Keratinocyte (primary cell): ENCODE data around the gene INO80E. TPM values are rescaled to one million over a fixed set of nuclear protein-coding genes. Genes with fewer than 3 reads are reported as not detected.

ENCODE experiments used
- DNase-seq: peaks from one replicate; pipeline ENCODE4 v3.0.0-alpha.2; 2011; ENCODE audit warnings: low read depth, missing footprints, low spot score
- FAIRE-seq: peaks from 2 replicates; lab custom pipeline; 2011; peaks lifted over from hg19 to GRCh38; lab: Jason Lieb, UNC
- H2AFZ ChIP-seq: 2 replicates; pipeline ENCODE4 v1.6.0; 2012; ENCODE audit warnings: low read length, control low read depth, inconsistent platforms; ENCODE audit not compliant: control insufficient read depth
- H3K27ac ChIP-seq: 2 replicates; pipeline ENCODE4 v1.5.1; 2011; ENCODE audit warnings: low read length; ENCODE audit not compliant: control insufficient read depth, insufficient read depth
- H3K27me3 ChIP-seq: 3 replicates; pipeline ENCODE4 v1.6.0; 2011; ENCODE audit warnings: low read length; ENCODE audit not compliant: control insufficient read depth, insufficient read depth; ENCODE audit errors: extremely low read depth
- H3K36me3 ChIP-seq, 2 experiments: 2 replicates in 1 of 2; 3 replicates in 1 of 2; pipeline ENCODE4 v1.5.1; 2011; ENCODE audit warnings: low read length in 2 of 2, mild to moderate bottlenecking in 1 of 2; ENCODE audit not compliant: control insufficient read depth in 2 of 2, insufficient read depth in 2 of 2; ENCODE audit errors: extremely low read depth in 1 of 2
- H3K4me1 ChIP-seq: 3 replicates; pipeline ENCODE4 v1.5.1; 2011; ENCODE audit warnings: low read length; ENCODE audit not compliant: control insufficient read depth, insufficient read depth; ENCODE audit errors: extremely low read depth
- H3K4me2 ChIP-seq: 3 replicates; pipeline ENCODE4 v1.6.0; 2011; ENCODE audit warnings: low read depth, low read length; ENCODE audit not compliant: control insufficient read depth, insufficient read depth; ENCODE audit errors: extremely low read depth
- H3K4me3 ChIP-seq, 3 experiments: fragments of 200-600 bp in 1 of 3; sonication (generic) in 1 of 3; 2 replicates in 2 of 3; 3 replicates in 1 of 3; pipeline ENCODE4 v1.5.1; 2011 to 2016; ENCODE audit warnings: low read length in 3 of 3, mild to moderate bottlenecking in 3 of 3, control low read depth in 2 of 3, inconsistent platforms in 1 of 3, low read depth in 1 of 3, mixed read lengths in 1 of 3, mixed run types in 1 of 3, moderate library complexity in 1 of 3; ENCODE audit not compliant: control insufficient read depth in 2 of 3, insufficient read depth in 2 of 3; ENCODE audit errors: extremely low read depth in 1 of 3
- H3K79me2 ChIP-seq: 2 replicates; pipeline ENCODE4 v1.6.0; 2012; ENCODE audit warnings: low read length; ENCODE audit not compliant: control insufficient read depth, insufficient read depth
- H3K9ac ChIP-seq: 3 replicates; pipeline ENCODE4 v1.6.0; 2011; ENCODE audit warnings: low read length; ENCODE audit not compliant: control insufficient read depth, insufficient read depth; ENCODE audit errors: extremely low read depth
- H3K9me1 ChIP-seq: 3 replicates; pipeline ENCODE4 v1.6.0; 2011; ENCODE audit warnings: low read length; ENCODE audit not compliant: control insufficient read depth, insufficient read depth; ENCODE audit errors: extremely low read depth
- H3K9me3 ChIP-seq: 2 replicates; pipeline ENCODE4 v1.5.1; 2012; ENCODE audit warnings: low read depth, low read length; ENCODE audit not compliant: control insufficient read depth
- H4K20me1 ChIP-seq: 3 replicates; pipeline ENCODE4 v1.6.0; 2011; ENCODE audit warnings: low read length; ENCODE audit not compliant: control insufficient read depth, insufficient read depth; ENCODE audit errors: extremely low read depth
- EZH2 ChIP-seq: IDR thresholded peaks from one replicate; pipeline ENCODE4 v1.6.1; 2012; ENCODE audit warnings: inconsistent platforms, mild to moderate bottlenecking, low read length, moderate library complexity
- dilution Hi-C: fragments of 300-500 bp; cut with MboI; formaldehyde crosslinking; loops from one replicate; pipeline ENCODE4 v1.7.0; 2020; ENCODE audit warnings: low sequenced_read_pairs; ENCODE audit not compliant: extremely low pct_ligation_motif_present
- polyA plus RNA-seq, 5 experiments: library from polyadenylated mRNA; depleted of rRNA in 3 of 5; stranded (reverse) in 3 of 5; stranded (forward) in 1 of 5; unstranded in 1 of 5; fragments of >200 nt; gene quantifications; 1 replicate in 1 of 5; 2 replicates in 3 of 5; 3 replicates in 1 of 5; pipeline versions ENCODE4 v1.2.1 to v1.2.3, GENCODE V29; 2011 to 2012; ENCODE audit warnings: missing spikeins in 2 of 5, low read depth in 1 of 5, low replicate concordance in 1 of 5
- TF ChIP-seq, protein P1 (sequence below), 3 experiments: IDR thresholded peaks in 1 of 3; conservative IDR thresholded peaks in 1 of 3; optimal IDR thresholded peaks in 1 of 3; 2 replicates in 2 of 3; 3 replicates in 1 of 3; pipeline versions ENCODE3 to v1.5.1; 2011; ENCODE audit warnings: low read length in 3 of 3, mild to moderate bottlenecking in 3 of 3, moderate library complexity in 2 of 3, control low read depth in 1 of 3, inconsistent platforms in 1 of 3; ENCODE audit not compliant: insufficient read depth in 2 of 3; ENCODE audit errors: extremely low read depth in 1 of 3

INO80E gene
- polyA plus RNA-seq, 1 donor (not counting 4 experiments of a cell fraction or from before 2014, with no cell fraction given) = 26.7 TPM

DNA sequence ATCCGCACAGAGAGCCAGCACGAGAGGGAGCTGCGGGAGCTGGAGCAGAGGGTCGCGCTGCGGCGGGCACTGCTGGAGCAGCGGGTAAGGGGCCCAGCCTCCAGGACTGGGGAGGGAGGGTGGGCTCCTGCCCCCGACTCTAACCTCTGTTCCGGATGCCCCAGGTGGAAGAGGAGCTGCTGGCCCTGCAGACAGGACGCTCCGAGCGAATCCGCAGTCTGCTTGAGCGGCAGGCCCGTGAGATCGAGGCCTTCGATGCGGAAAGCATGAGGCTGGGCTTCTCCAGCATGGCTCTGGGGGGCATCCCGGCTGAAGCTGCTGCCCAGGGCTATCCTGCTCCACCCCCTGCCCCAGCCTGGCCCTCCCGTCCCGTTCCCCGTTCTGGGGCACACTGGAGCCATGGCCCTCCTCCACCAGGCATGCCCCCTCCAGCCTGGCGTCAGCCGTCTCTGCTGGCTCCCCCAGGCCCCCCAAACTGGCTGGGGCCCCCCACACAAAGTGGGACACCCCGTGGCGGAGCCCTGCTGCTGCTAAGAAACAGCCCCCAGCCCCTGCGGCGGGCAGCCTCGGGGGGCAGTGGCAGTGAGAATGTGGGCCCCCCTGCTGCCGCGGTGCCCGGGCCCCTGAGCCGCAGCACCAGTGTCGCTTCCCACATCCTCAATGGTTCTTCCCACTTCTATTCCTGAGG, 5.0 kb upstream of the INO80E start:
- Histone ChIP-seq H3K4me1 (peaks cover 18% of the 10 kb centered on the region), H3K27me3 (no peaks in the 10 kb centered on the region), H3K4me2 (no peak overlapping the region), H3K27ac (no peak overlapping the region), H3K36me3 (peaks cover 35 to 55% of the 10 kb centered on the region in 2 experiments), H2AFZ (no peak overlapping the region), H3K4me3 (no peak overlapping the region), H4K20me1 (no peaks in the 10 kb centered on the region), H3K9me3 (no peaks in the 10 kb centered on the region), H3K9ac (no peak overlapping the region), H3K9me1 (no peaks in the 10 kb centered on the region), H3K79me2 (no peaks in the 10 kb centered on the region)
- DNase-seq = no peak
- TF ChIP-seq EZH2 = no peak
- TF ChIP-seq, protein P1, sequence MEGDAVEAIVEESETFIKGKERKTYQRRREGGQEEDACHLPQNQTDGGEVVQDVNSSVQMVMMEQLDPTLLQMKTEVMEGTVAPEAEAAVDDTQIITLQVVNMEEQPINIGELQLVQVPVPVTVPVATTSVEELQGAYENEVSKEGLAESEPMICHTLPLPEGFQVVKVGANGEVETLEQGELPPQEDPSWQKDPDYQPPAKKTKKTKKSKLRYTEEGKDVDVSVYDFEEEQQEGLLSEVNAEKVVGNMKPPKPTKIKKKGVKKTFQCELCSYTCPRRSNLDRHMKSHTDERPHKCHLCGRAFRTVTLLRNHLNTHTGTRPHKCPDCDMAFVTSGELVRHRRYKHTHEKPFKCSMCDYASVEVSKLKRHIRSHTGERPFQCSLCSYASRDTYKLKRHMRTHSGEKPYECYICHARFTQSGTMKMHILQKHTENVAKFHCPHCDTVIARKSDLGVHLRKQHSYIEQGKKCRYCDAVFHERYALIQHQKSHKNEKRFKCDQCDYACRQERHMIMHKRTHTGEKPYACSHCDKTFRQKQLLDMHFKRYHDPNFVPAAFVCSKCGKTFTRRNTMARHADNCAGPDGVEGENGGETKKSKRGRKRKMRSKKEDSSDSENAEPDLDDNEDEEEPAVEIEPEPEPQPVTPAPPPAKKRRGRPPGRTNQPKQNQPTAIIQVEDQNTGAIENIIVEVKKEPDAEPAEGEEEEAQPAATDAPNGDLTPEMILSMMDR (optimal IDR thresholded peaks at IDR 0.05 in 1 of 3, IDR thresholded peaks at IDR 0.05 in 1 of 3, conservative IDR thresholded peaks at IDR 0.05 in 1 of 3; ENCODE audit: extremely low read depth in 1 of 3, insufficient read depth in 2 of 3, low read length in 3 of 3) = no peak
- dilution Hi-C loops = no loop called here
- FAIRE-seq = no peak

DNA sequence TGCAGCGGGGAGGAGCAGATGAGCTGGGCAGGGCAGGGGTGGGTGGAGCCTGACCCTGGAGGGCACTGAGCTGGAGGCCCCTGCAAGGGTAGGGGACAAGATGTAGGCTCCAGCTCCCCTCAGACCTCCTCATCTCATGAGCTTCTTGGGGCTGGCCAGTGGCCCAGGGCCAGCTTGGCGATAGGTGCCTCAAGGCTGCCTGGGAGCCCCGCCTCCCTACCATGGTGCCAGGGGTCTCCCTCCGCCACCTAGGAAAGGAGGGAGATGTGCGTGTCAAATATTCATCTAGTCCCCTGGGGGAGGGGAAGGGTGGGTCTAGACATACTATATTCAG, 4.5 kb upstream of the INO80E start:
- TF ChIP-seq, protein P1 (optimal IDR thresholded peaks at IDR 0.05 in 1 of 3, IDR thresholded peaks at IDR 0.05 in 1 of 3, conservative IDR thresholded peaks at IDR 0.05 in 1 of 3; ENCODE audit: extremely low read depth in 1 of 3, insufficient read depth in 2 of 3, low read length in 3 of 3) = no peak
- no peak for TF ChIP-seq EZH2
- H3K4me3 ChIP-seq = no peak overlapping the region
- no peaks in the 10 kb centered on the region for H3K9me3 ChIP-seq
- no peak overlapping the region for H3K27ac ChIP-seq
- H3K9me1 ChIP-seq = no peaks in the 10 kb centered on the region
- FAIRE-seq = no peak
- no peaks in the 10 kb centered on the region for H4K20me1 ChIP-seq
- no peak for DNase-seq
- H3K79me2 ChIP-seq = peaks cover 4% of the 10 kb centered on the region
- peaks cover 18% of the 10 kb centered on the region for H3K4me1 ChIP-seq
- no peak overlapping the region for H2AFZ ChIP-seq
- peaks cover 32 to 50% of the 10 kb centered on the region in 2 experiments for H3K36me3 ChIP-seq
- no peaks in the 10 kb centered on the region for H3K27me3 ChIP-seq
- dilution Hi-C loops = no loop called here
- H3K4me2 ChIP-seq = no peak overlapping the region
- H3K9ac ChIP-seq = no peak overlapping the region
